SK-N-SH (cell line): ENCODE results near the gene HUNK.

Experiments
- CHD2 ChIP-seq: fragments of 150-350 bp; IDR thresholded peaks from 2 replicates; pipeline ENCODE4 v1.6.1; 2018; ENCODE audit warnings: low read length; ENCODE audit not compliant: partially characterized antibody
- CTCF ChIP-seq: fragments of 200-600 bp; sonication (generic); IDR thresholded peaks from 2 replicates; pipeline ENCODE4 v1.6.1; 2017; ENCODE audit warnings: antibody characterized with exemption, mild to moderate bottlenecking, moderate library complexity
- FOXM1 ChIP-seq: IDR thresholded peaks from 2 replicates; pipeline ENCODE4 v1.4.0; 2012; ENCODE audit warnings: low read depth, mild to moderate bottlenecking
- MXI1 ChIP-seq: IDR thresholded peaks from 2 replicates; pipeline ENCODE4 v1.6.1; 2012; ENCODE audit warnings: mild to moderate bottlenecking, low read depth, low read length, improper control_type of control experiment
- POLR2AphosphoS5 ChIP-seq: IDR thresholded peaks from 2 replicates; pipeline ENCODE4 v1.6.1; 2012; ENCODE audit warnings: low read depth, low read length
- RAD21 ChIP-seq: IDR thresholded peaks from 2 replicates; pipeline ENCODE4 v1.6.1; 2012; ENCODE audit warnings: mild to moderate bottlenecking, low read length
- RFX5 ChIP-seq: IDR thresholded peaks from 2 replicates; pipeline ENCODE4 v1.6.1; 2012; ENCODE audit warnings: mild to moderate bottlenecking, improper control_type of control experiment, low read length
- SIN3A ChIP-seq: IDR thresholded peaks from 2 replicates; pipeline ENCODE4 v1.6.1; 2012; ENCODE audit warnings: low read depth, mild to moderate bottlenecking, low read length, moderate library complexity, borderline replicate concordance
- SMC3 ChIP-seq: IDR thresholded peaks from 2 replicates; pipeline ENCODE4 v1.6.1; 2012; ENCODE audit warnings: low read depth, low read length, improper control_type of control experiment
- TEAD4 ChIP-seq: IDR thresholded peaks from 2 replicates; pipeline ENCODE4 v1.4.0; 2012; ENCODE audit warnings: mild to moderate bottlenecking, borderline replicate concordance; ENCODE audit not compliant: insufficient read depth
- USF1 ChIP-seq: IDR thresholded peaks from 2 replicates; pipeline ENCODE4 v1.4.0; 2012; ENCODE audit warnings: low read depth, borderline replicate concordance
- USF2 ChIP-seq: fragments of 150-350 bp; IDR thresholded peaks from 2 replicates; pipeline ENCODE4 v1.6.1; 2017; ENCODE audit warnings: antibody characterized with exemption, low read length, low read depth, borderline replicate concordance
- TF ChIP-seq, protein P1 (sequence below): IDR thresholded peaks from 2 replicates; pipeline ENCODE4 v1.6.1; 2012; ENCODE audit warnings: mild to moderate bottlenecking, low read depth, low read length, moderate library complexity
- TF ChIP-seq, protein P2 (sequence below): IDR thresholded peaks from 2 replicates; pipeline ENCODE4 v1.4.0; 2012; ENCODE audit warnings: low read depth

- TF ChIP-seq USF1 (no peak), RAD21 (no peak), USF2 (no peak), CTCF (no peak), FOXM1 (no peak), TEAD4 (no peak), SMC3 (no peak), RFX5 (no peak), SIN3A (no peak), MXI1 (no peak), POLR2AphosphoS5 (no peak), CHD2 (no peak)
- TF ChIP-seq, protein P1, sequence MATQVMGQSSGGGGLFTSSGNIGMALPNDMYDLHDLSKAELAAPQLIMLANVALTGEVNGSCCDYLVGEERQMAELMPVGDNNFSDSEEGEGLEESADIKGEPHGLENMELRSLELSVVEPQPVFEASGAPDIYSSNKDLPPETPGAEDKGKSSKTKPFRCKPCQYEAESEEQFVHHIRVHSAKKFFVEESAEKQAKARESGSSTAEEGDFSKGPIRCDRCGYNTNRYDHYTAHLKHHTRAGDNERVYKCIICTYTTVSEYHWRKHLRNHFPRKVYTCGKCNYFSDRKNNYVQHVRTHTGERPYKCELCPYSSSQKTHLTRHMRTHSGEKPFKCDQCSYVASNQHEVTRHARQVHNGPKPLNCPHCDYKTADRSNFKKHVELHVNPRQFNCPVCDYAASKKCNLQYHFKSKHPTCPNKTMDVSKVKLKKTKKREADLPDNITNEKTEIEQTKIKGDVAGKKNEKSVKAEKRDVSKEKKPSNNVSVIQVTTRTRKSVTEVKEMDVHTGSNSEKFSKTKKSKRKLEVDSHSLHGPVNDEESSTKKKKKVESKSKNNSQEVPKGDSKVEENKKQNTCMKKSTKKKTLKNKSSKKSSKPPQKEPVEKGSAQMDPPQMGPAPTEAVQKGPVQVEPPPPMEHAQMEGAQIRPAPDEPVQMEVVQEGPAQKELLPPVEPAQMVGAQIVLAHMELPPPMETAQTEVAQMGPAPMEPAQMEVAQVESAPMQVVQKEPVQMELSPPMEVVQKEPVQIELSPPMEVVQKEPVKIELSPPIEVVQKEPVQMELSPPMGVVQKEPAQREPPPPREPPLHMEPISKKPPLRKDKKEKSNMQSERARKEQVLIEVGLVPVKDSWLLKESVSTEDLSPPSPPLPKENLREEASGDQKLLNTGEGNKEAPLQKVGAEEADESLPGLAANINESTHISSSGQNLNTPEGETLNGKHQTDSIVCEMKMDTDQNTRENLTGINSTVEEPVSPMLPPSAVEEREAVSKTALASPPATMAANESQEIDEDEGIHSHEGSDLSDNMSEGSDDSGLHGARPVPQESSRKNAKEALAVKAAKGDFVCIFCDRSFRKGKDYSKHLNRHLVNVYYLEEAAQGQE, result no peak
- TF ChIP-seq, protein P2, sequence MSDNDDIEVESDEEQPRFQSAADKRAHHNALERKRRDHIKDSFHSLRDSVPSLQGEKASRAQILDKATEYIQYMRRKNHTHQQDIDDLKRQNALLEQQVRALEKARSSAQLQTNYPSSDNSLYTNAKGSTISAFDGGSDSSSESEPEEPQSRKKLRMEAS, result no peak
Measured at GRCh38 chr21:32015461-32016139, 142.8 kb downstream of the HUNK start.
